Erythroblast (primary cell): Measurements from ENCODE around the gene CCNDBP1.
"Not testable (repeated sequence)": the region's sequence is repeated elsewhere in the genome, so short reads cannot be mapped to it uniquely, and the experiment has no call there.

Source experiments
- DNase-seq, 2 experiments: peaks; one replicate each; lab custom pipeline; 2025; lab: John Stamatoyannopoulos, UW
- GATA1 ChIP-seq: IDR thresholded peaks from 2 replicates; pipeline ENCODE4 v1.6.1; 2011; ENCODE audit warnings: low read depth, mild to moderate bottlenecking, control low read depth, low read length, moderate library complexity
- POLR2A ChIP-seq: IDR thresholded peaks from 2 replicates; pipeline ENCODE4 v1.6.1; 2011; ENCODE audit warnings: mild to moderate bottlenecking, low read length

CCNDBP1 gene

GRCh38 chr15:43185157-43186002 lies at the start of gene CCNDBP1:
TSS of gene CCNDBP1 (plus strand) at chr15:43185403. CDS start at chr15:43185499, 96 bp downstream.
- DNase-seq = peak; percentile 97 to 98
- TF ChIP-seq POLR2A (peak; percentile 83), GATA1 (peak; percentile 35)

DNA sequence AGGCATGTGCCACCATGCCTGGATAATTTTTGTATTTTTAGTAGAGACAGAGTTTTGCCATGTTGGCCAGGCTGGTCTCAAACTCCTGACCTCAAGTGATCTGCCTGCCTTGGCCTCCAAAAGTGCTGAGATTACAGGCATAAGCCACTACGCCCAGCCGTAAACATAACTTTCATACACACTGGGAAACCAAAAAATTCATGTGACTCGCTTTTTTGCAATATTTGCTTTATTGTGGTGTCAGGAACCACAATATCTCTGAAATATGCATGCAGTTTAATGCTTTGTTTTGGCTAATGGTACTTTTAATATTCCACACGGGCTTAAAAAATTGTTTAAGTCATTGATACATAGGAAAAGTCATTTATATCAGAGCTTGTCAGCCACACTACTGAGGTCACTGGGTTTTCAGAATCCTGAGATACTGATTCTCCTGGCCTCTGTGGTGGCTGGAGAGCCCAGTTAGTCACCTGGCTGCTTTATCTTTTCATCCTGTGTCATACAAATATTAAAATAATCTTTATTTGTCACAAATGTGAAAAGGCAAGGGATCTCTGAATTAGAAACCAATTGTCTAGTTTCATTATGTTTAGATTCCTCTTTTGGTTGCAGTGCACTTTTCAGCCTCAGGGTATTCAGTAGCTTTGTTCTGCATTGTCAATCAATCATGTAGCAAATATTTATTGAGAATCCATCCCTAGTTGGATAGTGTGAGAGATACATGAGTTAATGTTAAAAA lies 41.8 kb upstream of the CCNDBP1 start:
- DNase-seq = no peak

DNA sequence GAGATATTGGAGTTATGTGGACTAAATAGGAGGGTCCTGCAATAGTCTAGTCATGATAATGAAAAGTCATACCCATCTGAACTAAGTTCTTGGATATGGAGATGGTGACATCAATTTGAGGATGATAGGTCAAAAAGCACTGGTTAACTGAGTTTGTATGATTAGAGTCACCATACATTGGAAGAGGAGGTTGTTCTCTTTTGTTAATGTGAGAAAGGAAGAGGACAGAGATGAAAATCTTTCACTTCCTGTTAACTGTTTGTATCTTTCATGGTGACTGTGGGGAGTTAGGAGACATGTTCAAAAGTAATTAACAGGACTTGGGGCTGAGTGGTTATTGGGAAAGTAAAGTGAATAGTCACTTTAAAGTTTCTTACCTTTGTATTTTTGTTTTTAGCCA lies 40.7 kb upstream of the CCNDBP1 start:
- DNase-seq = no peak
- TF ChIP-seq POLR2A (no peak), GATA1 (no peak)

More for the DNA sequence above, 41.8 kb upstream of the CCNDBP1 start:
- TF ChIP-seq POLR2A (no peak), GATA1 (no peak)

GRCh38 chr15:43146184-43146583 lies 39.0 kb upstream of the CCNDBP1 start:
- TF ChIP-seq POLR2A (no peak), GATA1 (no peak)
- no peak for DNase-seq

DNA sequence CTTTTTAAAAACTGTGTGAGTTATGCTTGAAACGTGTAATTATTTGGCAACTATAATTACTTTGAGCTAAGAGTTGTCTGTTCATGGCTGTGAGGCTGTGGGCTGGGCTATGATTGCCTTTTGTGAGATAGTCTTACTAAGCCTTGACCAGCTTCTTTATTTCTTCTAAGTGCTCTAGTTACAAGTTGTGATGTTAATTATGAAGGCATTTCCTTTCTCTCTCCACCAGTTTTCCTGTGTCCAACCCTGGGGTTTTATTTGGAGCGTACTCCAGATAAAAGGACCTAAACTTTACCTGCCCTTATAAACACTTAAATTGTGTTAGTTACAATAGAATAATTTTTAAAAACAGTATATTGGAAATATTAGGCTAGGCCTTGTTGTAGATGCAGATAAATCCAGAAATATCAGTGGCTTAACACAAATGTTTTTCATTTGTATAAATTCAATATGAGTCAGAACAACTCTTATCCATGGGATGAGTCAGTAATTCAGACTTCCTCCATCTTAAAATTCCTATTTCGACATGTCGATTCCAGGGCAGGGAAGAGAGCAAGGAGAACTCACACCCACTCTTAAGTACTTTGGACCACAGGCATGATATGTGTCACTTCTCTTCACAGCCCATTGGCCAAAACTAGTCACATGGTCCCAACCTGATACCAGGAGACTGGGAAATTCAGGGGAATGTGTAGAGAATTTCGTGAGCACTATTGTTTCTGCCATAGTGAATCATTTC lies 34.8 kb upstream of the CCNDBP1 start:
- TF ChIP-seq POLR2A (no peak), GATA1 (no peak)
- DNase-seq = no peak

DNA sequence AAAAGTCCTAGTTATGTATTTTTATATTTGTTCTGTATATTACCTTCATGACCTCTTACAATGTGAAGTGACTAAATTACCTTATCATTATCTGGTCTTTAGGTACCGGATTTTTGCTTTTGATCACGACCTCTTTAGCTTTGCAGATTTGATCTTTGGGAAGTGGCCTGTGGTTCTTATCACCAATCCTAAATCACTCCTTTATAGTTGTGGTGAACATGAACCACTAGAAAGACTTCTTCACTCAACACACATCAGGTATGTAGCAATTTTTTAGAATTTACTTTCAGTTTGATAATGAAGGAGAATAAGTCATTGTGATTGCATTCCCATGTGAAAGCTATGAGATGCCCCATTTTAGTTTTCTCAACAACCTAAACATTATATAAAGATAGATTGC lies 33.5 kb upstream of the CCNDBP1 start:
- no peak for TF ChIP-seq GATA1
- DNase-seq = no peak

GRCh38 chr15:43153269-43153668 lies 31.9 kb upstream of the CCNDBP1 start:
- no peak for DNase-seq
- TF ChIP-seq POLR2A (no peak), GATA1 (no peak)

- no peak for TF ChIP-seq GATA1
- no peak for TF ChIP-seq POLR2A
- DNase-seq = no peak
Observed at GRCh38 chr15:43165801-43166325, 19.3 kb upstream of the CCNDBP1 start.

- not testable (repeated sequence) for DNase-seq
Observed at GRCh38 chr15:43167261-43167660, 17.9 kb upstream of the CCNDBP1 start.

DNA sequence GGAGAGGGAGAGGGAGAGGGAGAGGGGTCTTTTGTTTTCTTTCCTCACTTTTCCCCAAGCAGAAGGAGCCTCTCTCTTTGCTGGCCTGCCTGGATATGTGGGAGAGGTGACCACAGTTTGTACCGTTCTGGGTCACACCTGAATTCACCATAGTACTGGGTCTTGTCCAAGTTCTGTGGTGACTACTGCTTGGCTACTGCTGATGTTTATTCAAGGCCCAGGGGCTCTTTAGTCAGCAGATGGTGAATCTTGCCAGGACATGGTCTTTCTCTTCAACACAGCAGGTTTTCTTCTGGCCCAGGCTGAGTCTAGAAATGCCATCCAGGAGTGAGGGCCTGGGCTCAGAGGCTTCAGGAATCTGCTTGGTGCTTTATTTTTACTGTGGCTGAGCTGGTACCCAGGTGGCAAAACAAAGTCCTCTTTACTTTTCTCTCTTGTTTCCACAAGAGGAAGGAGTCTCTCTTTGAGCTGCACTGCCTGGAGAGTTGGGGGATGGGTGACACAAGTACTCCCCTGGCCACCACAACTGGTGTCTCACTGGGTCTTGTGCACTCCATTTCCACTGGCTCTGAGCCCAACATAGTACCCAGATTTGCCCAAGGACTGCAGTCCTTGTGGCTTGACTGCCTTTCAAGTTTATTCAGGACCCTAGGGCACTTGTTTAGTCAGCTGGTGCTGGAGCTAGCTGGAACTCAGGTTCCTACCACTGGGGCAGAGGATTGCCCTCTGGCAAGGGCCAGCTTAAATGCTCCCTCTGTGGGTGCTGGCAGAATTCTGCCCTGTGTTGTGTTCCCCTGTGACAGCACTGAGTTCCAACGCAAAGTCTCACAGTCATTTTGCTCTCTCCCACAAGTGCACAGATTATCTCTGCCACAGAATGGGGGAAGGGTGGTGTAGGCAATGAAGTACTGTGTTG lies 16.8 kb upstream of the CCNDBP1 start:
- DNase-seq = no peak
- TF ChIP-seq GATA1 (no peak), POLR2A (no peak)

DNA sequence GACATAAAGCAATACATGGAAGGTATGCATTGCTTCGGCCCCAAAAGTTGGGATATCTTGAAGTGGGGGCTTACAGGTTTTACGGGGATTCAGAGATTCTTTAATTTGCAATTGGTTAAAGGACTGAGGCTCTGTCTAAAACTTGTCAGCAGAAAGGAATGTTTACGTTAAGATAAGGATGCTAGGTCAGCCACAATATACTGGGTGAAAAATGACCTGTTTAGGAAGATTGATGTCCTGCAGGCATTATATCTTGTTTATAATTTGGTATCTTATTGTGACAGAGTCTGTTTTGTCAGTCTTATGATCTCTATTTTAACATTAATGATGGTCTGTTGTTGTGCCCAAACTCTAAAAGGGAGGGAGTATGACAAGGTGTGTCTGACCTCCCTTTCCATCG lies 15.3 kb upstream of the CCNDBP1 start:
- no peak for DNase-seq
- TF ChIP-seq GATA1 (no peak), POLR2A (no peak)

- DNase-seq = not testable (repeated sequence)
Observed at GRCh38 chr15:43175656-43176309, 9.4 kb upstream of the CCNDBP1 start.

GRCh38 chr15:43177147-43177546 lies 8.1 kb upstream of the CCNDBP1 start:
- not testable (repeated sequence) for DNase-seq
